GM10847 (cell line): ENCODE results near the gene INAVA.

ENCODE experiments used
- POLR2A ChIP-seq: IDR thresholded peaks from 2 replicates; pipeline ENCODE4 v1.6.1; 2011; ENCODE audit not compliant: insufficient read length; ENCODE audit errors: extremely low read depth

INAVA gene

DNA sequence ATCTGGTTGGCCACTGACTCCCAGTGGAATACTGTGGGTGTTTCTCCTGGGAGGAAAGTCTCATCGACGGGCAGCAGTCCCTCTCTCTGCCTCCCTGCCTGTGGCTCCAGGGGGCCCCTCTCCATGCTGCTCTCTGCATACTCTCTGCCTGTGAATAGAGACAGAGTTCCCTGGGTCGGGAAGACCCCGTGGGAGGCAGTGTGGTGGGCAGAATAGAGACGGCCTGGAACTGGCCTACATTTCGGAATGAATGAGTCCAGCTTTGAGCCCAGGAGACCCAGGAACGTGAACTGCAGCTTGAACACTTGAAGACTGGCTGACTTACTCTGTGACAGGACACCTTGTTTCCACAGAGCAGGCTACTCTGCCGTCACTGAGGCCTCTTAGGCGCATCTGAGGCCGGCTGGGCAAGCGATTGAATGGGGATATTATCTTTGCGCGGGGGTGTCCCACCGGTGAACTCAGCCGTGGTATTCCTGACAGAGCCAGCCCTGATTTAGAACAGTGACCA, 64.8 kb downstream of the INAVA start:
- TF ChIP-seq POLR2A = no peak

DNA sequence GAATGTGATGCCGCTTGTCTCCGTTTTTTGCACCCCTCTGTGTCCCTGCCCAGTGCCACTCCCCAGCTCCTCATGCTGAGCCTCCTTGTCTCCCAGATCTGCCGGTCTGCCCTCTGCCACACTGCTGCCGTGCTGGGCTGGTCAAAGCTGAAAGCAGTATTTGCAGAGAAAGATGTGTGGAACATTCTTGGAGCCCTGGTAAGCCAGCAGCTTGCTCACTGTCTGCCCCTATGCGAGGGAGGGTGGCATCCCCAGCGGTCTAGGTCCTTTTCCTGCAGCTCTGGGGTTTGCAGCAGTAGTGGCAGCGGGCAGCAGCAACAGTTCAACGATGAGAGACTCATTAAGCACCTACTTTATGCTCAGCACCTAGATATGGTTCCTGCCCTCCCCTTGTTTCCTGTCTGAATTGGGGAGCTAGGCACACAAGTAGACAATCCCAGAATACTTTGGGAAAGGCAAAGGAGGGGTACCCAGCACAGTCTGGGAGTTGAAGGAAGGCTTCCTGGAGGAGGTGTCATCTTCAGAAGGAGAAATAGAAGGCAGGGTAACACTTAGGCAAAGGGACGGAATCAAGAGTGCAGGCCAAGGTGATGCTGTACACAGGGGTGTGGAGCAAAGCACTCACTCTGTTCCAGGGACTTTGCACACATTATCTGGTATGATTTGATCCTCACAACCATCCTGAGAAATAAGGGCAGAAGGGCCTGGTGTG, 65.7 kb downstream of the INAVA start:
- TF ChIP-seq POLR2A = no peak

GRCh38 chr1:200960948-200961340, 66.2 kb downstream of the INAVA start:
- no peak for TF ChIP-seq POLR2A

DNA sequence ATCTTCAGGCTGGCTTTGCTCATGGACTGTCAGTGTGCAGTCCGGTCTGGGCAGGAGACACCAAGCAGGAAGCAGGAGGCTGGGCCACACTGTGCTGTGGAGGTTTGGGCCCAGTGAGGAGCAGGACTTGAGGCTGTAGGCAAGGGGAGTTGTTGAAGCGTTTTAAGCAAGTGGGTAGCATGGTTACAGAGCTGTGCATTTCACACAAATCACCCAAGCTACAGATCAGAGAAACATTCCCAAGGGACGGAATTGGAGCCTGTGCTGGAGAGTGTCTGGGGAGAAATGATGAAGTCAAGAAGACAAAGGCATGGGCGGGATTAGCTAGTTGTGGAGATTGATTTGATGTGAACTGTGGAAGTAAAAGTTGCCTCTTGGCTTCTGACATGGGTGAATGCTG, 67.9 kb downstream of the INAVA start:
- TF ChIP-seq POLR2A = no peak

DNA sequence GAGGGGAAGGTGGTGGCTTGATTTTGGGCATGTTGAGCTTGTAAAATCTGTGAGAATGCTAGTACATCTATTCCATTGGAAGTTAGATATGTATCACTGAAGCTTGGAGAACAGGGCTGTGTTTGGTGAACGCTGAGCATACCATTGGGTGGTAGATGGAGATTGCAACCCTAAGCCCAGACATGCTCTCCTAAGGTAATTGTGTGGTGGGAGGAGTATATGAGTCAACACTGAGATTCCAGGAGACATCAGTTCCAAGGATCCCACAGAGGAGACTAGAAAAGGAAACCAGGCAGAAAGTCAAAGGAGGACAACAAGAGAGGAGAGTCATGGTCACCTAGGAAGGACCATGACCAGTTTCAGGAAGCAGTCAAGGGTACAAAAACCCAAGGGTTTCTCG, 68.4 kb downstream of the INAVA start:
- TF ChIP-seq POLR2A = no peak
